22Rv1 (cell line): ENCODE measurements around the gene DTNBP1.
A peak's percentile ranks its signal among the peaks of the same experiment; 100 is the strongest.

Experiments used
- H3K27ac ChIP-seq: fragments of 450-650 bp; 2 replicates; pipeline ENCODE4 v1.5.1; 2017
- ZFX ChIP-seq: fragments of 450-650 bp; IDR thresholded peaks from 2 replicates; pipeline ENCODE4 v1.6.1; 2017; ENCODE audit warnings: antibody characterized with exemption, borderline replicate concordance
- TF ChIP-seq, protein P1 (sequence below): fragments of 450-650 bp; IDR thresholded peaks from 2 replicates; pipeline ENCODE4 v1.5.1; 2017; ENCODE audit warnings: mild to moderate bottlenecking

The DTNBP1 gene

DNA sequence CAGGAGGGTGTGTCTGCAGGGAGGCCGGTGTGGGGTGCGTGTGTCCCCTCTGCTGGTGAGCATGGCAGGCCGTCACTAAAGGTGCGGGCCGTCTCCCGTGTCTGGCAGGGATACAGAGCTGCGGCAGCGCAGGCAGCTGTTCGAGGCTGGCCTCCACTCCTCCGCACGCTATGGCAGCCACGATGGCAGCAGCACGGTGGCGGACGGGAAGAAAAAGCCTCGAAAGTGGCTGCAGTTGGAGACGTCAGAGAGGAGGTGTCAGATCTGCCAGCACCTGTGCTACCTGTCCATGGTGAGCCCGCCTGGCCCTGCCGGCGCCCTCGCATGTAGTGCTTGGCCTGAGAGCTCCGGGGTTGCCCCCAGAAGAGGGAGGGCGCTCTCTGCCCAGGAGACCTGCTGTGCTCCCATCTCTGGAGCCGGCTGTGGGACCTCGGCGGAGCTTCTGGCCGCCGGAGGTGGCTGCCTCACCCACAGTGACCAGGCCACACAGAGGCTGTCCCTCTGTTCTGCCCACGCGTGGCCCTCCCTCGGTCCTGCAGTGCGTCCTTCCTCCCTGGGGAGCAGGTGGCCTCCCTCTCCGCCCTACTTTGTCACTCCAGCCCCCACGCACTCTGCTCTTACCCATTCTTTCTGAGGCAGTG lies 149.6 kb downstream of the DTNBP1 start:
- no peak overlapping the region for H3K27ac ChIP-seq
- no peak for TF ChIP-seq ZFX

DNA sequence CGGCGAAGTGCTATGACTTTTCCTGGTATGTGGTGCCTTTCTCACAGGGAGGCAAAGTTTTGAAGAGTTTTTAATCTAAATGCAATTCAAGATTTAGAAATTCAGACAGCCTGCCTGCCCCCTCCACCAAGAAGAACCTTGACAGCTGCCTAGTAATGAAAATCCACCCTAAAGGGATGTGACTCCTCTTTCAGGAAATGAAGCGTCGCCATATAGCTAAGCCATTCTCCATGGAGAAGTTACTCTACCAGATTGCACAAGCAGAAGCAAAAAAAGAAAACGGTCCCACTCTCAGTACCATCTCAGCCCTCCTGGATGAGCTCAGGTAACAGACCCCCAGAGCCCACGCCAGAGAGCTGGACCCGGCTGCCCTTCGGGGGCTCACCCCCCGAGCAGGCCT lies 150.1 kb downstream of the DTNBP1 start:
- TF ChIP-seq, protein P1, sequence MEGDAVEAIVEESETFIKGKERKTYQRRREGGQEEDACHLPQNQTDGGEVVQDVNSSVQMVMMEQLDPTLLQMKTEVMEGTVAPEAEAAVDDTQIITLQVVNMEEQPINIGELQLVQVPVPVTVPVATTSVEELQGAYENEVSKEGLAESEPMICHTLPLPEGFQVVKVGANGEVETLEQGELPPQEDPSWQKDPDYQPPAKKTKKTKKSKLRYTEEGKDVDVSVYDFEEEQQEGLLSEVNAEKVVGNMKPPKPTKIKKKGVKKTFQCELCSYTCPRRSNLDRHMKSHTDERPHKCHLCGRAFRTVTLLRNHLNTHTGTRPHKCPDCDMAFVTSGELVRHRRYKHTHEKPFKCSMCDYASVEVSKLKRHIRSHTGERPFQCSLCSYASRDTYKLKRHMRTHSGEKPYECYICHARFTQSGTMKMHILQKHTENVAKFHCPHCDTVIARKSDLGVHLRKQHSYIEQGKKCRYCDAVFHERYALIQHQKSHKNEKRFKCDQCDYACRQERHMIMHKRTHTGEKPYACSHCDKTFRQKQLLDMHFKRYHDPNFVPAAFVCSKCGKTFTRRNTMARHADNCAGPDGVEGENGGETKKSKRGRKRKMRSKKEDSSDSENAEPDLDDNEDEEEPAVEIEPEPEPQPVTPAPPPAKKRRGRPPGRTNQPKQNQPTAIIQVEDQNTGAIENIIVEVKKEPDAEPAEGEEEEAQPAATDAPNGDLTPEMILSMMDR: no peak
- no peak for TF ChIP-seq ZFX
- no peak overlapping the region for H3K27ac ChIP-seq

DNA sequence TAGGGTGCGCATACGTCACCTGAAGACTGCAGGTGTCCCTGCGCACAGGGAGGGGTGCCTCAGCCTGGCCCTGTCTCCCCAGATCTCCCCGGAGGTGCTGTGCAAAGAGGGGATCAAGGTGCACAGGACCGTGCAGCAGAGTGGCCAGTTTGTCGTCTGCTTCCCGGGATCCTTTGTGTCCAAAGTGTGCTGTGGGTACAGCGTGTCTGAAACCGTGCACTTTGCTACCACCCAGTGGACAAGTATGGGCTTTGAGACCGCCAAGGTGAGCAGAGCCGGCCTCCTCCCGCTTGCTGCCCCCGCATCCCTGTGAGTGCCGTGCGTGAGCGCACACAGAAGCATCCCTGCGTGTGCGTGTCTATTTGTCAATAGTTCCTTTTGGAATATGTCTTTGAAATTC lies 150.7 kb downstream of the DTNBP1 start:
- TF ChIP-seq, protein P1: peak; percentile 42
- TF ChIP-seq ZFX: no peak
- no peak overlapping the region for H3K27ac ChIP-seq

DNA sequence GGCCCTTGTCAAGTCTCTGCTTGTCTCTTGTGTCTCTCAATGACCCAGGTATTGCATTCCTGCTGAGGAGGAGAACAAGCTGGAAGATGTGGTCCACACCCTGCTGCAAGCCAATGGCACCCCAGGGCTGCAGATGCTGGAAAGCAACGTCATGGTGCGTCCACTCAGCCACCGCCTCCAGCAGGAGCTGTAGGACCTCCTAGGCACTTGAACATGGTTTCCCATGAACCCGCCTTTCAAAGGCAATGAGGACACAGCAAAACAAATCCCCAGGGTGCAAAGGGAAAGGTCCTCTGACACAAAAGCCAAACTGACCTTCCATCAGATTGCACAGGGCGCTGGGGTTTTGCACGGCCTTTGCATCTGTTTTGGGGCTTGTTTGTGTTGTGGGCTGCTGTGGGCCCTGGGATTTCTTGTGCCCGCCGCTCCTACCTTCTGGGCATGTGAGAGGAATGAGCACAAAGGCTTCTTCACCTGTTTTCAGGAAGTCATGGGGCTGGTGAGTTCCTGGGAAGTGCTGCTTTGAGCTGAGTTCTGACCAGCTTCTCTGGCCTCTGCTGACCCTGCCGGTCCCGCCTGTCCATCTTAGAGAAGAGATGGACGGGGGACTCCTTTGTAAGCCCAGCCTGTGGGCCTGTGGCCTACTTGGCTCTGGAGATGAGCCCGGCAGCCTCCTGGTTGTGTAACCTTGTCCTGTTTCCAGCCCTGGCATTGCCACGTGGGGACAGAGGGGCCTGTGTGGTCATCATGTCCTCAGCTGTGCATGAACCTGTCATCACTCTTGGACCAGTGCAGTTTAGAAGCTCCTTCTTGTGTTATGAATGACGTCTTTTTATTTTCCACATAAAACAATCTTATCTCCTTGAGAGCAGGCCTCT lies 151.3 kb downstream of the DTNBP1 start:
- TF ChIP-seq, protein P1: no peak
- TF ChIP-seq ZFX: no peak
- no peak overlapping the region for H3K27ac ChIP-seq

DNA sequence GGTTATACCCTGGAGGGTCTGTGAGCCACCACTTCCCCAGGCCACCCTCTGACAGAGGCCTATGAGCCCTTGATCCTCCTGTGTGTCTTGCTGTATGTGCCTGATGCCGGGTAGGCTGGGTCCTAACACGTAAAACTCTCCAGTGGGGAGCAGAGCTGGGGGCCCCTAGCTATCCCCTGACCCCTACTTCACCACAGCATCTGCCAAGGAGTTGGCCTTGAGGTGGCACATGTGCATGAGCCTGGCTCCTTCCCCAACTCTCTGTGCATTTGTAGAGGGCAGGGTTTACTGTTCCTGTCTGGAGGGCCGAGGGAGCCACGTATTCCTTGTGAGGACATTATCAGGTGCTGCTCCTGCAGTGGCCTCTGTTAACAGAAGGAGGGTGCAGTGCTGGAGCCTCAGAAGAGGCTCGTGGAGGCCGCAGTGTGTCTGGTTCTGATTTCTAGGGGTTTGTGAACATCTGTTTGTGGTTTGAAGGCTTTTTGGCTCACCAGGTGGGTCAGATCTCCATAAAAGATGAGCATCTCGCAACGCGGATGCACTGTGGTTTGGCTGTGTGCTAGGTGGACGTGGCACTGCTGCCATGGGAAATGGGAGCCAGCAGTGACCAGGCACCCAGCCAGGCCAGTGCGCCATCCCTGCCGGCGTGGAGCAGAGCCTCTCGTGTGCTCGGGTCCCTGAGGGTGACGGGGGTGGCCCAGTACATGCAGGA lies 152.1 kb downstream of the DTNBP1 start:
- no peak for TF ChIP-seq ZFX
- TF ChIP-seq, protein P1: no peak
- no peak overlapping the region for H3K27ac ChIP-seq

DNA sequence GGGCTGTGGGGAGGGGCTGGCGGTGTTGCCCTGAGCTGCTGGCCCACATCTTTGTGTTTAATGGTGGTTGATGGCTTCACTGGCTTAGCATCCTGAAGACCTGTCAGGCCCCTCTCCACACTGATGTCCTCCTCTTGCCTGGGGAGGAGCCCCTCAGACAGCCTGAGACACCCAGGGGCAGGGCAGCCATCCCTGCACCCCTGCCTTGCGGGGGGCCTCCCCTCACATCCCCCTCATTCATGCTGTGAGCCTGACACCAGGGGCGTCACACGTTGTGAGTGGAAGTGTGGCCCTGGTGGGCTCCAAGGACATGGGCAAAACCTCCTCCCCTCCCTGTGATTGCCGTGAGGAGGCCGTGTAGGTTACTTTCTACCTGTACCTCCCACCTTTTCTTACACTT lies 152.7 kb downstream of the DTNBP1 start:
- TF ChIP-seq ZFX: no peak
- TF ChIP-seq, protein P1: no peak
- H3K27ac ChIP-seq: no peak overlapping the region

DNA sequence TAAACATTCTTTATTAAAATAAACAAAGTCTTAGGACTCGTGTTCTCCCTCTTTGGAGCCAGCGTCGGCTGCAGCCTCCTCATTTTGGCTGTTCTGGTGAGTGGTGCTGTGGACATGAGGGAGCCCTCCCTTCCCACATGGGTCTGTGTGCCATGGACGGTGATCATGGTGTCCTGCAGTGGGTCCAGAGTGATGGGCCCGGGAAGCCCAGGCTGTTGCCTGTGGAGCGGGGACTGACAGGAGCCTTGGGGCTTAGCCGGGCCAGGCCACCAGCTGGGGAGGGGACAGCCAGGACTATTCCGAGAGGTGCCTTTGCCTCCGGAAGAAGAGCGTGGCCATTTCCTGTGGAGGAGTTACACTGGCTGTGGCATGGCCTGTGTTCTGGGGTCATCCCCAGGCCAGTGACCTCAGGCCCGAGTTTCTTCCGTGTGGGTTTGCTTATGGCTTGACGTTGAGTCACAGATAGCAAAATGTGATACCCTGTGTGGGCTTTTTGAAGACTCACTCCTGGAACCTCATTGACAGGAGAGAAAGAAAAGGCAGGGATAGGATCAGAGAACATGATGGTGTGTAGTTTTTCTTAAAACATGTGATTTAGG lies 153.4 kb downstream of the DTNBP1 start:
- no peak overlapping the region for H3K27ac ChIP-seq
- no peak for TF ChIP-seq ZFX
- TF ChIP-seq, protein P1: no peak
